HepG2 (cell line): Measurements from ENCODE around the gene ZKSCAN3. TPM values are rescaled to one million over a fixed set of nuclear protein-coding genes. Genes with fewer than 3 reads are reported as not detected.
A peak's percentile ranks its signal among the peaks of the same experiment; 100 is the strongest.

Experiments
- FOXJ3 ChIP-seq: sonication (generic); formaldehyde crosslinking; IDR thresholded peaks from 2 replicates; pipeline ENCODE4 v1.4.0; 2020; ENCODE audit warnings: missing genetic modification reagents, mild to moderate bottlenecking, borderline replicate concordance
- FOXK2 ChIP-seq: fragments of 450-650 bp; IDR thresholded peaks from 2 replicates; pipeline ENCODE4 v1.6.1; 2016
- IKZF1 ChIP-seq: fragments of 450-650 bp; IDR thresholded peaks from 2 replicates; pipeline ENCODE4 v1.7.1; 2016
- KMT2A ChIP-seq: sonication (generic); formaldehyde crosslinking; IDR thresholded peaks from 2 replicates; pipeline ENCODE4 v1.4.0; 2020; ENCODE audit warnings: missing genetic modification reagents
- MAFK ChIP-seq, 2 experiments: IDR thresholded peaks in 1 of 2; conservative IDR thresholded peaks in 1 of 2; 2 replicates each; pipeline ENCODE4 v1.6.1; 2011; ENCODE audit warnings: improper control_type of control experiment in 2 of 2, low read length in 2 of 2
- RAD51 ChIP-seq: fragments of 450-650 bp; IDR thresholded peaks from 2 replicates; pipeline ENCODE4 v1.6.1; 2016; ENCODE audit warnings: borderline replicate concordance
- SAP130 ChIP-seq: IDR thresholded peaks from 2 replicates; pipeline ENCODE4 v1.6.1; 2016; ENCODE audit warnings: low read depth
- SIN3B ChIP-seq: fragments of 150-350 bp; IDR thresholded peaks from 2 replicates; pipeline ENCODE4 v1.6.1; 2014; ENCODE audit warnings: low read length
- SIX4 ChIP-seq: sonication (generic); formaldehyde crosslinking; IDR thresholded peaks from 2 replicates; pipeline ENCODE4 v1.4.0; 2020; ENCODE audit warnings: missing genetic modification reagents
- ZNF180 ChIP-seq: sonication (generic); formaldehyde crosslinking; IDR thresholded peaks from 2 replicates; pipeline ENCODE4 v1.4.0; 2020; ENCODE audit warnings: low read depth, missing genetic modification reagents, borderline replicate concordance
- ZNF253 ChIP-seq: sonication (generic); formaldehyde crosslinking; IDR thresholded peaks from 2 replicates; pipeline ENCODE4 v1.8.0; 2022; ENCODE audit warnings: mild to moderate bottlenecking, missing genetic modification reagents, borderline replicate concordance
- ZNF30 ChIP-seq: sonication (generic); formaldehyde crosslinking; IDR thresholded peaks from 2 replicates; pipeline ENCODE4 v1.5.0; 2020; ENCODE audit warnings: mild to moderate bottlenecking, missing genetic modification reagents
- ZNF333 ChIP-seq: sonication (generic); formaldehyde crosslinking; IDR thresholded peaks from 2 replicates; pipeline ENCODE4 v1.4.0; 2020; ENCODE audit warnings: mild to moderate bottlenecking, missing genetic modification reagents, borderline replicate concordance
- ZNF501 ChIP-seq: sonication (generic); formaldehyde crosslinking; IDR thresholded peaks from 2 replicates; pipeline ENCODE4 v1.5.1; 2020; ENCODE audit warnings: mild to moderate bottlenecking, moderate library complexity, missing genetic modification reagents
- ZNF672 ChIP-seq: sonication (generic); formaldehyde crosslinking; IDR thresholded peaks from 2 replicates; pipeline ENCODE4 v1.8.1; 2022; ENCODE audit warnings: missing genetic modification reagents
- ZNF724P ChIP-seq: sonication (generic); formaldehyde crosslinking; IDR thresholded peaks from 2 replicates; pipeline ENCODE4 v1.8.0; 2022; ENCODE audit warnings: missing genetic modification reagents, borderline replicate concordance
- ZNF781 ChIP-seq: sonication (generic); formaldehyde crosslinking; IDR thresholded peaks from 2 replicates; pipeline ENCODE4 v1.5.1; 2020; ENCODE audit warnings: borderline replicate concordance, mild to moderate bottlenecking, missing genetic modification reagents; ENCODE audit errors: not compliant biosample characterization
- ZSCAN20 ChIP-seq: sonication (generic); formaldehyde crosslinking; IDR thresholded peaks from 2 replicates; pipeline ENCODE4 v1.4.0; 2020; ENCODE audit warnings: missing genetic modification reagents, mild to moderate bottlenecking, borderline replicate concordance
- polyA plus RNA-seq, 8 experiments: library from polyadenylated mRNA; depleted of rRNA in 3 of 8; stranded (reverse) in 7 of 8; unstranded in 1 of 8; fragments of >200 nt; fragmentation: Illumina TruSeq in 4 of 8; extraction: Trizol in 4 of 8; gene quantifications; 2 replicates each; pipeline versions ENCODE4 v1.2.1 to v1.2.3, GENCODE V29; 2011 to 2016; ENCODE audit warnings: low read depth in 4 of 8, missing spikeins in 1 of 8, mixed read lengths in 1 of 8; ENCODE audit not compliant: insufficient read depth in 1 of 8
- total RNA-seq, 5 experiments: library from RNA; depleted of rRNA; stranded (reverse); fragments of >200 nt; fragmentation: Illumina TruSeq; extraction: Trizol; gene quantifications; 2 replicates each; pipeline ENCODE4 v1.2.3, GENCODE V29; 2016; ENCODE audit warnings: low read depth in 1 of 5
- TF ChIP-seq, protein P1 (sequence below): IDR thresholded peaks from 2 replicates; pipeline ENCODE4 v1.6.1; 2016; ENCODE audit warnings: low read depth, borderline replicate concordance
- TF ChIP-seq, protein P2 (sequence below): sonication (generic); formaldehyde crosslinking; IDR thresholded peaks from 2 replicates; pipeline ENCODE4 v1.8.0; 2022; ENCODE audit warnings: missing genetic modification reagents, low read depth, mild to moderate bottlenecking, borderline replicate concordance
- TF ChIP-seq, protein P3 (sequence below): sonication (generic); formaldehyde crosslinking; IDR thresholded peaks from 2 replicates; pipeline ENCODE4 v1.4.0; 2020; ENCODE audit warnings: missing genetic modification reagents, low read depth, mild to moderate bottlenecking, borderline replicate concordance
- TF ChIP-seq, protein P4 (sequence below): sonication (generic); formaldehyde crosslinking; IDR thresholded peaks from 2 replicates; pipeline ENCODE4 v1.4.0; 2020; ENCODE audit warnings: missing genetic modification reagents, borderline replicate concordance
- TF ChIP-seq, protein P5 (sequence below): conservative IDR thresholded peaks from 2 replicates; pipeline ENCODE4 v1.6.1; 2018; ENCODE audit warnings: missing genetic modification reagents

Gene ZKSCAN3
- total and polyA plus RNA-seq, 2 of the 13 experiments (the other 11 are each of a cell fraction or from before 2014, with no cell fraction given), result 3.3 to 7.4 TPM

DNA sequence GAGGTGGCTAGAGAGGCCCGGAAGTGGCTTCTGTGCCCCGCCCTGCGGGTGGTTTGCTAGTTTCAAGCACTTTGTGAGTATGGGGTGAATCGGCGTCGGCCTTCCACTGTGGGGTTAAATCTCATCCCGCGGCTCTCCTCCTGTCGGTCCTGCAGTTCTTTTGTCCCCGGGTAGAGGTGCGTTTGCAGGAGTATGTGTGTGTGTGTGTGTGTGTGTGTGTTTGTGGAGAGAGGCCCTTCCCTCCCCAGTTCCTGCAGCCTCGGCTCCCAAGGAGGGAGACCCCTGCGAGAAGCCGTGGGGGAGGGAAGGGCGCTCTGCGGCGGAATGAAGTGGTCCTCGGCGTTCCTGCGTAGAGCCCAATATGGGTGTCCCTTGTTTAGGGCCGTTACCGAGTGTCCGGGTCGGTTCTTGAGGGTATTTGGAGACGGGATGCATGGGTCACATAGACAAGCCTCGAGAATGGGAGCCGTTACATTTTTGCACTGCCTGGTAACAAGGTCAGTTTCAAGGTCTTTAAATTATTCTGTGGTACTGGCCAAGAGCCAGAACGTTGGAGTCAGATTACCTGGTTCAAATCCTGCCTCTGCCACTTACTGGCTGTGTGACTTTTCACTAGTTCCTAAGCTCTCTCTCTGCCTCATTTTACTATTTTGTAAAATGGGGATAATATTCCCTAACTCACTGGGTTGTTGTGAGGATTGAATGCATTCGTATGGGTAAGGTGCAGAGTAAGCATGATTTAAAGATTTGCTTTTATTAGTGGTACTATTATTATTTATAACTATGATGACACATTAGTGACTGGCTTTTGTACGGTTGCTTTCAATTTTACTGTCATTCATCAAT is at the start of gene ZKSCAN3 (continued):
- TF ChIP-seq ZNF781 (CRISPR knock-in tag), result peak; percentile 77
- no peak for TF ChIP-seq ZNF180
- TF ChIP-seq, protein P1, sequence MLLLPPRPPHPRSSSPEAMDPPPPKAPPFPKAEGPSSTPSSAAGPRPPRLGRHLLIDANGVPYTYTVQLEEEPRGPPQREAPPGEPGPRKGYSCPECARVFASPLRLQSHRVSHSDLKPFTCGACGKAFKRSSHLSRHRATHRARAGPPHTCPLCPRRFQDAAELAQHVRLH (CRISPR knock-in tag), result peak; percentile 73
- TF ChIP-seq MAFK (conservative IDR thresholded peaks at IDR 0.05 in 1 of 2, IDR thresholded peaks at IDR 0.05 in 1 of 2; ENCODE audit: low read length in 2 of 2), result peak in 1 of 2 experiments; percentile 39; a peak in 1 of 4 replicates
- no peak for TF ChIP-seq SIN3B
- no peak; the same call in 1 of the 2 replicates for TF ChIP-seq FOXJ3
- TF ChIP-seq ZNF724P (CRISPR knock-in tag), result peak; percentile 66; the same call in 1 of the 2 replicates
- no peak for TF ChIP-seq ZNF672 (CRISPR knock-in tag)
- no peak; the same call in 1 of the 2 replicates for TF ChIP-seq ZNF333 (CRISPR knock-in tag)
- TF ChIP-seq, protein P2, sequence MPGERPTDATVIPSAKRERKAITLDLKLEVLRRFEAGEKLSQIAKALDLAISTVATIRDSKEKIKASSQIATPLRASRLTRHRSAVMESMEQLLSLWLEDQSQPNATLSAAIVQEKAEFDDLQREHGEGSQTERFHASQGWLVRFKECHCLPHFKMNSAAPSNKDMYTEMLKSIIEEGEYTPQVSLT (CRISPR knock-in tag), result no peak
- no peak for TF ChIP-seq FOXK2
- TF ChIP-seq ZNF501 (CRISPR knock-in tag), result peak; percentile 99
- TF ChIP-seq, protein P3, sequence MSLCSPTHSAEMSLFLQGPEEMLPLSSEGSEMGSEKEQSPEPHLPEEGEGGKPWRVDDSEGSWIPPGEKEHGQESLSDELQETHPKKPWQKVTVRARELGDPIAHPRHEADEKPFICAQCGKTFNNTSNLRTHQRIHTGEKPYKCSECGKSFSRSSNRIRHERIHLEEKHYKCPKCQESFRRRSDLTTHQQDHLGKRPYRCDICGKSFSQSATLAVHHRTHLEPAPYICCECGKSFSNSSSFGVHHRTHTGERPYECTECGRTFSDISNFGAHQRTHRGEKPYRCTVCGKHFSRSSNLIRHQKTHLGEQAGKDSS (CRISPR knock-in tag), result peak; percentile 23; the same call in 1 of the 2 replicates
- TF ChIP-seq KMT2A (CRISPR knock-in tag), result peak; percentile 93
- TF ChIP-seq RAD51, result no peak
- peak; percentile 96 for TF ChIP-seq SAP130
- TF ChIP-seq ZNF30 (CRISPR knock-in tag), result no peak
- TF ChIP-seq, protein P4, sequence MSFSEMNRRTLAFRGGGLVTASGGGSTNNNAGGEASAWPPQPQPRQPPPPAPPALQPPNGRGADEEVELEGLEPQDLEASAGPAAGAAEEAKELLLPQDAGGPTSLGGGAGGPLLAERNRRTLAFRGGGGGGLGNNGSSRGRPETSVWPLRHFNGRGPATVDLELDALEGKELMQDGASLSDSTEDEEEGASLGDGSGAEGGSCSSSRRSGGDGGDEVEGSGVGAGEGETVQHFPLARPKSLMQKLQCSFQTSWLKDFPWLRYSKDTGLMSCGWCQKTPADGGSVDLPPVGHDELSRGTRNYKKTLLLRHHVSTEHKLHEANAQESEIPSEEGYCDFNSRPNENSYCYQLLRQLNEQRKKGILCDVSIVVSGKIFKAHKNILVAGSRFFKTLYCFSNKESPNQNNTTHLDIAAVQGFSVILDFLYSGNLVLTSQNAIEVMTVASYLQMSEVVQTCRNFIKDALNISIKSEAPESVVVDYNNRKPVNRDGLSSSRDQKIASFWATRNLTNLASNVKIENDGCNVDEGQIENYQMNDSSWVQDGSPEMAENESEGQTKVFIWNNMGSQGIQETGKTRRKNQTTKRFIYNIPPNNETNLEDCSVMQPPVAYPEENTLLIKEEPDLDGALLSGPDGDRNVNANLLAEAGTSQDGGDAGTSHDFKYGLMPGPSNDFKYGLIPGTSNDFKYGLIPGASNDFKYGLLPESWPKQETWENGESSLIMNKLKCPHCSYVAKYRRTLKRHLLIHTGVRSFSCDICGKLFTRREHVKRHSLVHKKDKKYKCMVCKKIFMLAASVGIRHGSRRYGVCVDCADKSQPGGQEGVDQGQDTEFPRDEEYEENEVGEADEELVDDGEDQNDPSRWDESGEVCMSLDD (CRISPR knock-in tag), result no peak
- 0 out of 2 replicates have a peak, but pooled peaks have one; percentile 63 for TF ChIP-seq ZNF253 (CRISPR knock-in tag)
- TF ChIP-seq SIX4, result no peak
- no peak for TF ChIP-seq ZSCAN20
- TF ChIP-seq IKZF1, result no peak
- TF ChIP-seq, protein P5, sequence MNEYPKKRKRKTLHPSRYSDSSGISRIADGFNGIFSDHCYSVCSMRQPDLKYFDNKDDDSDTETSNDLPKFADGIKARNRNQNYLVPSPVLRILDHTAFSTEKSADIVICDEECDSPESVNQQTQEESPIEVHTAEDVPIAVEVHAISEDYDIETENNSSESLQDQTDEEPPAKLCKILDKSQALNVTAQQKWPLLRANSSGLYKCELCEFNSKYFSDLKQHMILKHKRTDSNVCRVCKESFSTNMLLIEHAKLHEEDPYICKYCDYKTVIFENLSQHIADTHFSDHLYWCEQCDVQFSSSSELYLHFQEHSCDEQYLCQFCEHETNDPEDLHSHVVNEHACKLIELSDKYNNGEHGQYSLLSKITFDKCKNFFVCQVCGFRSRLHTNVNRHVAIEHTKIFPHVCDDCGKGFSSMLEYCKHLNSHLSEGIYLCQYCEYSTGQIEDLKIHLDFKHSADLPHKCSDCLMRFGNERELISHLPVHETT (CRISPR knock-in tag), result 0 out of 2 replicates have a peak, but pooled peaks have one; percentile 30
